Tibial nerve (tissue), 4 donors: ENCODE data around the gene NCS1.

Source experiments
- CTCF ChIP-seq, 5 experiments: fragments of 200-600 bp in 3 of 5; fragments of 450-650 bp in 2 of 5; sonication (generic) in 3 of 5; IDR thresholded peaks; one replicate each; pipeline ENCODE4 v1.5.1; 2016 to 2019; ENCODE audit warnings: antibody characterized with exemption in 5 of 5, mild to moderate bottlenecking in 3 of 5, moderate library complexity in 2 of 5
- EP300 ChIP-seq, 2 donors: sonication (generic); formaldehyde crosslinking; IDR thresholded peaks; one replicate each; pipeline ENCODE4 v1.6.1; 2017; ENCODE audit warnings: antibody characterized with exemption in 2 of 2, mild to moderate bottlenecking in 1 of 2

- TF ChIP-seq CTCF (IDR thresholded peaks at IDR 0.05) (no peak), EP300 (IDR thresholded peaks at IDR 0.05) (no peak)
These were observed 4.3 kb upstream of the NCS1 start for GRCh38 chr9:130167927-130168326.
